ENCODE results near the gene MYH1.

Gene MYH1

GRCh38 chr17:10482252-10482651 is 36.1 kb downstream of the MYH1 start:
- no peak for DNase-seq

- no peak for DNase-seq
Measured at GRCh38 chr17:10477701-10478100, 40.6 kb downstream of the MYH1 start.

- DNase-seq = no peak
Measured at GRCh38 chr17:10474536-10474935, 43.8 kb downstream of the MYH1 start.

- DNase-seq = no peak
Measured at GRCh38 chr17:10471858-10472257, 46.5 kb downstream of the MYH1 start.

GRCh38 chr17:10469459-10469858 is 48.9 kb downstream of the MYH1 start, which contains the start of gene MYH4:
Gene MYH4 (minus strand): TSS chr17:10469559. CDS start chr17:10466745, 2,814 bp downstream.
- no peak for DNase-seq

GRCh38 chr17:10463402-10463801 is 54.9 kb downstream of the MYH1 start:
- DNase-seq = no peak

- no peak for DNase-seq
Measured at GRCh38 chr17:10460062-10460461, 58.3 kb downstream of the MYH1 start.

- DNase-seq = no peak
Measured at GRCh38 chr17:10458701-10459100, 59.6 kb downstream of the MYH1 start.

- no peak for DNase-seq
Measured at GRCh38 chr17:10457952-10458351, 60.4 kb downstream of the MYH1 start.

- no peak for DNase-seq
Measured at GRCh38 chr17:10447026-10447931, 71.1 kb downstream of the MYH1 start.

Data from hypothalamus (tissue), 51 donors.